Glomerular visceral epithelial cell (primary cell): Measurements from ENCODE around the gene HOXA6.

Experiments
- DNase-seq: peaks from one replicate; pipeline ENCODE4 v3.0.0-alpha.2; 2016; ENCODE audit errors: extremely low spot score

Gene HOXA6

DNA sequence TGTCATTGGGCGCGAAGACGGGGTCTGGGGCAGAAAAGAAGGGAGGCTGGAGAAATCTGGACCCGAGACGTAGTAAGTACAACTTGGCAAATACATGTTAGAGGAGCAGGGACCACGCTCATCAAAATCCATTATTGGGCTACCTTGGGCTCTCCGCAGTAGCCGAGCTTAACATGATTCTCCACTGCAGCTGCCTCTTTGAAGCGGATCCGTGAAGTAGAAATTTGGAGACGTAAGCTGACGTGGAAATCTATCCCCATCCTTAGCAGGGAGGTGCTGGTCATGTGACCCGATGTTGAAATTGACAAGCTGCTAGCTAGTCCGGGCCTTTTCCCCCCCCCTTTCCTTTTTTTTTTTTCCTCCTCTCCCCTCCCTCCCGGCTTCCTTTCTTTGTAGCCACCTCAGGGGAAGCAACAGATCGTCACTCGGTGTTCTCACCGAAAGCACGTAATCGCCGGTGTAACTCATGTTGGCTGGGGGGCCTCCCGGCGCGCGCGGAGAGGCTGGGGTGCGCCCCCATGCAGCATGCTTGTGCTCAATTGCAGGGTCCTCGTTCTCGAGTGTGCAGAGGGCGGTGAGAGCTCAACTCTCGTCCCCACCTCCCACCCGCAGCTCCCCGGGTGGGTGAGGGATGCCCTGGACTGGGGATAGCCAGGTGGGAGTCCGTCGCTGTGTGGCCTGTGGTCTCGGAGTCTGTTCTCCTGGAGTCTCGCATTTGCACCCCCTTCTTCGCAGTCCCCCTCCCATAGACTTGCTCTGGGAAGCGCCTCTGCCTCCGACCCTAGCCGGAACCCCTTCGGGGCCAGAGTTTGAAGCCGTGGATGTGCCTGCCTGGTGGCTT, 37.7 kb upstream of the HOXA6 start, which contains the start of gene HOXA11:
HOXA11 (minus strand) TSS at position 220 of the 841 bp plus-strand sequence; CDS start at position 132, 88 bp downstream.
- peak; percentile 65 for DNase-seq

- peak; percentile 52 for DNase-seq
Measured at GRCh38 chr7:27184337-27185012, 36.9 kb upstream of the HOXA6 start.

DNA sequence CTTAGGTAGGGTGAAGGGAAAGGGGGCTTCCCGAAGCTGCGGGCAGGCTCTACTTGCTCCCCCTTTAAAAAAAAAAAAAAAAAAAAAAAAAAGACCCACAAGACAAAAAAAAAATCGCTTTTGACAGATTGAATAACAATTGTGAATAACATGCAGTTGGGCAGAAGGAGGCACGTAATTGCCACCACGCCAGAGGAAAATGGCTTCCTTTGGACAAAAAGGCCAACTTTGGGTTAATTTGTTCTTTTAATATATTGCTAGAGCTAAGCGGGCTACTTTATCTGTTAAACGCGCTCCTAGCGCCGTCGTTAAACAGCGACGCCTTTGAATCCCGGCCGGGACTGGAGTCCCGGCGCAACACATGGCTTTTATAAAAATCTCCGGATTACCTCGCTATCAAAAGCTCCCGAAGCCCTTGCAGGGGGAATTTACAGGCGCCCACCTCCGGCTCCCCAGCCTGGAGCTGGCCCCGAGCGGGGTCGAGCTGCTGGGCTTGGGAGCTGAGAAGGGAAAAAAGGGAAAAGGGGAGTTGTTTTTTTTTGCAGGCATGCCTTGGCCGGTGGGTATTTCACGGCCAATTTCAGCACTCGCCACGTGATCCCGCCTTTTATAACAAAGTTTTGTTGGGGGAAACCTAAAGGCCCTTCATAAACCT, 36.2 kb upstream of the HOXA6 start:
- no peak for DNase-seq

- no peak for DNase-seq
Measured at GRCh38 chr7:27182861-27183681, 35.5 kb upstream of the HOXA6 start.

DNA sequence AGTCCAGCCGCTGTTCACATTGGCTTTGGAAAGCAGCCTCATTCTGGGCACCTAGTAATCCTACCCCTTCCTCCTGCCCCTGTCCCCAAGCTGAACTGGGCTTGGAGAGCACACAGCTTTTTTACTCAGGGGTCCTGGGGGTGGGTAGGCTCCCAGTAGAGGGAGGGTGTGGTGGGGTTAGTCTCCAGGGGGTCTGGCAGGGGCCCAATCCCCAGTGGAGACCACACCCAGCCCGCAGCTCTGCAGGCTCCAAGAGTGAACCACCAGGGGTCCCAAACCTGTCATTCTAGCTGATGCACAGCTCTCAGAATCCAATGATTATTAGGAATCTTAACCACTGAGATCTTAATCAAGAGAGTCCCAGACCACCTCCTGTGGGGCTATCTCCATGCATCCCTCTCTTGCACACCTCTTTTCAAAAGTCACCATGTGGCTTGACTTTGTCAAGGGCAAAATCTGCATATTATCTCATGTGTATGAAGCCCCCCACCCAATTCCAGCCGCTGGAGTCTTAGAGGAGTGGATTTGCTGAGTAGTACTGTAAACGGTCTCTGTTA, 34.8 kb upstream of the HOXA6 start:
- DNase-seq = no peak

DNA sequence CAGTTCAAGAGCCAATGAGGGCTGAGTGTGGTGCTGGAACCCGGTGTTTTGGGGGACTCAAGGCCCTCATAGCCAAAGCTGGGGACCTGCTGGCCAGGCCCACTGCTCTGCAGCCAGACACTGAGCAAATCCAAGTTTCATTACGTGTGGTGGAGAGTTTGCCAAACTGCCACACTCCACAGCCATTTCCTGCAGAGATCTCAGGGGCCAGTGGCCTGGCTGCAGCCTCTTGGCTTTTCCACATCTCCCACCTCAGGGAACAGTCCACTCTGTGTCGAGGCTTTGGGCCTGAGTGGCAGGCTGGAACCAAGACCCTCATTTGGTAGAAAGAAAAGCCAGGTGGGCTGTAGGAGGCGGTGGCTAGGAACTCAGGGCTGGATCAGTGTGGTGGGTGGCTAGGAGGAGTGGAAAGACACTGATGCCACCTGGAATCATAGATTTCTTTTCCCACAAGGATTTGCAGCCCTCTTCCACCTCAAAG, 34.3 kb upstream of the HOXA6 start:
- DNase-seq = no peak

- no peak for DNase-seq
Measured at GRCh38 chr7:27180431-27181420, 33.2 kb upstream of the HOXA6 start.

DNA sequence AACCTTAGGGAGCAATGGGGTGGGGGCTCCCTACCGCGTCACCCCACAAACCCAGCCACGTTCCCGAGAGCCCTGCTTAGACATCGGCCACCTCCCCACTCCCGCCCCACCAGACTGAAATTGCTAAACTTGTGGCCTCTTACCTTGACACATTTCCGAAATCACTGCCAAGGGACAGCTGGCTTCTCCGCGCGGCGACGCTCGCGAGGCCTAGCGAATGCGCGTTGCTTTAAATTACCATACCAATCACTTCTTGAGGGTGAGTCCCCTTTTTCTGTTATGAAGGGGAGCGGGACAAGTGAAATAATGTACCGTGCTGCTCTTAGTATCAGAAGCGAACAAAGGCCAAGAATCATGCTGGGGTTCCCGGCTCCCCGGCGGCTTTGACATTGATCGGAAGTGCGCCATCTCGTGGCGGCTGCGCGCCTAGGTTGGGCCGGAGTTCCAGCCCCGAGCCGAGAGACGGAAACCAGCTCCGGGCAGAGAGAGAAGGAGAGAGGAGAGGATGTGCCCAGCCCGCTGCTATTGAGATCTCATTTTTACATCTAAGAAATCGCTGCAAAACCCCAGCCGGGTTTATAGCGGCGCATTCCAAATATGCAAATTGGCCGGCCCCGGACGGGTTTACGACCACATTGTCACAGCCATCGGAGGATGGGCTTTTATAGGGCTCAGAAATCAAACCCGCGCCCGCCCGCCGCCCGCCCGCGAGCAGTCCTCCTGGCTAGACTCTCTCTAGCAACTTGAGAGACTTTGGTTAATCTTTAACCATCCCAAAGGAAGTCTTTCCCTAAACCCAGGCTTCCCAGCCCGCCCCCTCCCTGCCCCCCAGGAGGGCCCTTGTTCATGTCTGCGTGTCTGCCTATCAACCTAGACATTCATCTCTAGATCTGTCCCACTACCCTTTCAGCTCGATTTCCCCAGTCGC, 32.2 kb upstream of the HOXA6 start:
- DNase-seq = peak; percentile 92

- no peak for DNase-seq
Measured at GRCh38 chr7:27179030-27179429, 31.5 kb upstream of the HOXA6 start.

DNA sequence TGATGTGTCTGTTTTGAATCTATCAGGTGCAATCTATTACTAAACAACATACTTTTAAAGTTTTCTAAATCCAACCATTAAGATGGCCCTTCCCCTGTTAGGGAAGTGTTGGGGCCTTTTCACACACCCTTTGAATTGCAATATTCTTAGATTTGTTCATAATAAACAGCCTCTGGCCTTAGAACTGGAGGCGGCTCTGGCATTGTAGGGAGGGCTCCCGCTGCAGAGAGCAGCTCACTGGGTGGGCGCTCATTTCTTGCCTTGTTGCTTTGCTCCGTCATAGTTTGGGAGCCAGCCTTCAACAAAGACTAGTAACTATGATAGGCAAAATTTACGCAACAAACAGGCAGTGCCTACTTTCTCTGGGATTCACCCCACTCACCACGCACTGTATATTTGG, 30.8 kb upstream of the HOXA6 start:
- DNase-seq = peak; percentile 50

DNA sequence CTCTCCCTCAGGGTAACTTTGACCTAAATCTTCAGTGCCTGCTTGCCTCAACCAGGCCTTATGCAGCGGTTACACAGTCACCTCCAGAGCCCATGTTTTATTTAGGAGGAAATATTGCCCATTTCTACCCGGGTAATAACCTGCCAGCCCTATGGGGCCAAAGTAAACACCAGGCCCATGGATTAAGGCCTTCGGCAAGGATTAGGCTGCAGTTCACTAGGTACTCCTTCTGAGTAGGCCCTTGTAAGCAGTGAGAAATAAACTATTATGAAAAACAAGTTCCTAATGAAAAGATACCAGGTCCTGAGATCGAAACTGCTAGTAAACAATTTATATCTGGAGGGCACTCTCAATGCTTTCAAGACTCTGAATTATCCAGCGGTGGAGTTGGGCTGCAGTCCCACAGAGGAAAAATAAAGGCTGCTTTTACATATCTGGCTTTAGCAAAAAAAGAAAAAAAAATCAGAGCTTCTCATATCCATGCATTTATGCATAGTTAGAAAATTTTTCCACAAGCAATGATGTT, 30.3 kb upstream of the HOXA6 start:
- DNase-seq = no peak

DNA sequence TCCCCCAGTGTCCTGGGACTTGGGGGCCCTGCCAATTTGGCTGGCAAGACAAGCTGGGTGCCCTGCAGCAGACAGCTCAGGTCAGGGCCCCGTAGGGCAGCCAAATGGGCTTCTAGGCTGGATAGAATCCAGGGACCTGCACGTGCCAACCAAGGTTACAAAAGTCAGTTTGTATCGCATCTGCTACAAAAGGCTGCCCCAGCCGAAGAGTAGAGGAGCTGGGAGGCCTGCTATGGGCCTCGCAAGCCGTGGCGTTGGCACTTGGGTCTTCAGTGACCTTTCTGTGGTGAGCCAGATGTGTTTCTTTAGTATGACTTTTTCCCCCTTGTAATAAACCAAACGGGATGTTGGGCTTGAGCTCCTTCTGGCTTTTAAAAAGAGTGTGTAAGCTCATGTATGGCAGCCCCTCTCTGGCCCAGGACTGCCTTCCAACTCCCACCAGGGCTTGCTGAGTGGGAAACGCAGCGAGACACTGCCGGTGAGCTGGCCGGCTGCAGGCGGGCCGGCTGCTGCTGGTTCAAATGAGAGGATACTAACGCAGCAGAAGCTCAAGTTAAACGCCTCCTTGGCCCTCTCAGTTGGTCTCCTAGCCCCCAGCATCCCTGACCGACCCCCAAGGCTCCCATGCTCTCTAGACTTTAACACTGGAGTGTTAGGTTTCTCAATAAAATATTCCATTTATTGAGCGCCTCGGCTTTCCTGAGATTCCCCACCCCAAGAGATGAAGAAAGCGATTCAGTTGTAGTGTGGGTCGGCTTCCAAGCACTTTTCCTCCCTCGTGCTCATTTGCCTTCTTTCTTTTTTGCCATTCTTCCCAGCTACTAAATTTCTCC, 29.6 kb upstream of the HOXA6 start:
- DNase-seq = peak; percentile 35

DNA sequence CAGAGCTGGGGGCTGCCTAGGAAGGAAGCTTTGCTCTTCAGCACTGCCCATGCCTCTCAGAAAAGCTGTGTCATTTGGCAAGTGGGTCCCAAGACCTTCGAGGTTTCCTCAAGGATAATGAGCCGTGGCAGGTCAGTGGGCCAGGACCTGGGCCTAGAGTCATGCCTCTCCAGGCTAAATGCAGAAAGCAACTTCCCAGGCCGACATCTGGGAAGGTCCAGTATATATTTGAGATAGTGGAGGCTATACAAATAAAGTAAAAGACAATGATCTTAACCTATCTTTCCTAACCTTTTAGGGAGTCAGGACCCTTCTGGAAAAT, 28.9 kb upstream of the HOXA6 start:
- DNase-seq = no peak

DNA sequence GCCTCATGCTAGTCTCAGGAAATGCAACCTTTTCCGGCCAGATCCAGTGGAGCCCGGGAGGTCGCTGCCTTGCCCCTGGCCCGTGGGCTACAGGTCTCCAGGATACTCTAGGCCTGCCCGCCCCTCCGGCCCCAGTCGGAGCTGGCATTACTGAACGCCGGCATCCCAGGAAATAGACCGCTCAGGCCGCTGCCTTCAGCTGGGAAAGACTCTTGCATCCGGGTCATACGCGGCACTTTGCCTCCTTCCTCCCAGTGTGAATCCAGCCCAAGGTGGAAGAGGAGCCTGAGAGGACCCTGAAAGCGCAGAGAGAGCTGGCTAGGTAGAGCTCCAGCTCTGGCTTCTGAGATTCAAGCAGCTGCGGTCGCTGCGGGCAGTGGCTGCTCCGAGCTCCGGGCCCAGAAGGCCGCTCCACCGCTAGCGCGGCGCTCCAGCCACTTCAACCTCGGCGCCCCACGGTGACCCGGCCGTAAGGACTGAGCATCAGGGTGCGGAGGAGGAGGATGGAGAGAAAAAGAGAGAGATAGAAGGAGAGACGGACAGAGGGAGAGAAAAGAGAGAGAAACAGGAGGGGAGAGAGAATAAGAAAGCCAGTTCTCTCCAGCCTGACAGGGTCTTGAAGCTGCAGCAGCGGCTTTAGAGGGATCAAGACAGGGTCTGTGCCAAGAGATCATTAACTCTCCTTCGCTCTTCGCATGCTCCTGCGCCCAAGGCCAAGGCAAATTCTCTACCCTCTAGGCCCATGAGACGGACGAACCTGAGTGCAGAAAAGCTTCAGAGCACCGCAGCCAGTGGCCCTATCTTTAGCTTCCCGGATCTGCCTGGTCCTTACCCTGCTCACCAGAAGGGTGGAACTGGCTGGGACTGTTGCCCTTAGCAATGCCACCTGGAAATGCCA, 28.3 kb upstream of the HOXA6 start:
- DNase-seq = peak; percentile 37

DNA sequence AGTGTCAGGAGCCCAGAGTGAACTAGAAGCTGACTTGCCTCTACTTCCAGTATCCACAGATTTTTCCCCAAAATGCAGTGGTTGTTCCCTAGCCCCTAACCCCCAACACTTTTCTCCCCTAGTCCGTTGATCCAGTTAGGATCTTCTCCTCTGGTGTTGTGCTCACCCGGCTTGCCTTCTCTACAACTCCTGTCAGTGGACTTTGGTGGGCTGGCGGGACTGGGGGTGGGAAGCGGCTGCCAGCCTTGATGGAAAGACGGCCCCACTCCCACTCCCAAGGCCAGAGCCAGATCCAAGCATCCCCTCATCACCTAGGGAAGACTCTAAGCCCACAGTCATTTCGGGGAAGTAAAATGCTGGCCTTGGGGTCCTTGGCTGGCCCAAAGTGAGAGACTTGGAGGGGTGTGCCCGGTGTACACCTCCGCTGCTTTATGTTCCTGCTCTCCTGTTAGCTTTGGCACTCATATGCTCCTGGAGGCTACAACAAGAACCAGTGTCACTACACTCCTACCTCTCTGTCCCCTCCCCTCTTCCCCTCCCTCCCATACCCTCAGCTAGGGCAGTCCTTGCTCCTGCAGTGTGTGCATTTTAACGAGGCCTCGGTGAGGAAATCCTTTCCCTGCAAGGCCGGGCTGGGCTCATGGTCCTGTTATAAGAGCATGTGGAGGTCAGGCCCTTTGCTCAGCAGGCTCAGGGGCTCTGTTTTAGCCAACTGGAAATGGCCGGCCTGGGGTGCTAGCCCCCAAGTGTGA, 27.5 kb upstream of the HOXA6 start:
- DNase-seq = peak; percentile 80
